ENCODE results near the gene GAA.

The GAA gene

GRCh38 chr17:80095038-80095843, 6.1 kb upstream of the GAA start:
- no peak for TF ChIP-seq TAF1 (IDR thresholded peaks at IDR 0.05; ENCODE audit: borderline replicate concordance, insufficient read depth, low read length)
- no peak for TF ChIP-seq SIN3A (IDR thresholded peaks at IDR 0.05; ENCODE audit: borderline replicate concordance, insufficient read depth, low read length)
- TF ChIP-seq REST (IDR thresholded peaks at IDR 0.05; ENCODE audit: insufficient read depth in 1 of 2, low read depth in 2 of 2, low read length in 2 of 2), result no peak
- TF ChIP-seq FOXP2 (optimal IDR thresholded peaks at IDR 0.05; ENCODE audit: borderline replicate concordance, extremely low read depth, extremely low read length, insufficient read depth), result no peak
- TF ChIP-seq POLR2AphosphoS5 (IDR thresholded peaks at IDR 0.05; ENCODE audit: low read depth, low read length), result no peak

GRCh38 chr17:80095844-80096475, 5.4 kb upstream of the GAA start:
- TF ChIP-seq POLR2AphosphoS5 (IDR thresholded peaks at IDR 0.05; ENCODE audit: low read depth, low read length), result no peak
- TF ChIP-seq FOXP2 (optimal IDR thresholded peaks at IDR 0.05; ENCODE audit: borderline replicate concordance, extremely low read depth, extremely low read length, insufficient read depth), result no peak
- TF ChIP-seq SIN3A (IDR thresholded peaks at IDR 0.05; ENCODE audit: borderline replicate concordance, insufficient read depth, low read length), result no peak
- no peak for TF ChIP-seq REST (IDR thresholded peaks at IDR 0.05; ENCODE audit: insufficient read depth in 1 of 2, low read depth in 2 of 2, low read length in 2 of 2)

- TF ChIP-seq TAF1 (IDR thresholded peaks at IDR 0.05; ENCODE audit: borderline replicate concordance, insufficient read depth, low read length) (no peak), SIN3A (IDR thresholded peaks at IDR 0.05; ENCODE audit: borderline replicate concordance, insufficient read depth, low read length) (no peak), FOXP2 (optimal IDR thresholded peaks at IDR 0.05; ENCODE audit: borderline replicate concordance, extremely low read depth, extremely low read length, insufficient read depth) (no peak), POLR2AphosphoS5 (IDR thresholded peaks at IDR 0.05; ENCODE audit: low read depth, low read length) (no peak), REST (IDR thresholded peaks at IDR 0.05; ENCODE audit: insufficient read depth in 1 of 2, low read depth in 2 of 2, low read length in 2 of 2) (no peak)
Measured at GRCh38 chr17:80096561-80097021, 4.8 kb upstream of the GAA start.

GRCh38 chr17:80097127-80097621, 4.2 kb upstream of the GAA start:
- TF ChIP-seq SIN3A (IDR thresholded peaks at IDR 0.05; ENCODE audit: borderline replicate concordance, insufficient read depth, low read length) (no peak), REST (IDR thresholded peaks at IDR 0.05; ENCODE audit: insufficient read depth in 1 of 2, low read depth in 2 of 2, low read length in 2 of 2) (no peak), TAF1 (IDR thresholded peaks at IDR 0.05; ENCODE audit: borderline replicate concordance, insufficient read depth, low read length) (no peak), POLR2AphosphoS5 (IDR thresholded peaks at IDR 0.05; ENCODE audit: low read depth, low read length) (no peak)
